HEK293T (cell line): ENCODE measurements around the gene RFX6.

Experiments used
- BHLHE40 ChIP-seq: fragments of 450-650 bp; IDR thresholded peaks from 2 replicates; pipeline ENCODE4 v1.6.1; 2016; ENCODE audit warnings: mild to moderate bottlenecking, moderate library complexity, borderline replicate concordance
- CTBP1 ChIP-seq: fragments of 450-650 bp; IDR thresholded peaks from 2 replicates; pipeline ENCODE4 v1.6.1; 2016; ENCODE audit warnings: borderline replicate concordance
- SP1 ChIP-seq: fragments of 450-650 bp; IDR thresholded peaks from 2 replicates; pipeline ENCODE4 v1.6.1; 2017
- SUZ12 ChIP-seq: fragments of 450-650 bp; IDR thresholded peaks from 2 replicates; pipeline ENCODE4 v1.6.1; 2016; ENCODE audit warnings: mild to moderate bottlenecking
- ZNF384 ChIP-seq: fragments of 450-650 bp; IDR thresholded peaks from 2 replicates; pipeline ENCODE4 v1.6.1; 2016

DNA sequence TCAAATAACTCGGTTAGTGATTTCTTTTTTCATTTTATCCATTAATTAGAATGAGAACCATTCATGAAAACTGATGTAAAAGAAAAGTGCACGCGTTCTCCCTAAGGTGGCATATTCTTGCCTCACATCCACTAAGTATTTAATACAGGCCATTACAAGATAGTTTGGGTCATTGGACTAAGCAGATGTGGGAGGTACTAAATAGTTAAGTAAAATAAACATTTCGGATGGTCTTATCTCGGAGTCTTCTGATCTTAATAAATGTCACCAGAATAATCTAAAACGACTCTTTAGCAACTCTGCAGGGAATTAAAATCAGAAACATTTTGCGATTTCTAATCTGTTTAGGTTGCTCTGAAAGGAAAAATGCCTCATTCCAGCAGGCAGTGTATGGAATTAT lies 78.7 kb downstream of the RFX6 start:
- no peak for TF ChIP-seq ZNF384
- TF ChIP-seq SUZ12: no peak
- TF ChIP-seq SP1: no peak
- no peak for TF ChIP-seq CTBP1
- no peak for TF ChIP-seq BHLHE40
